Suprapubic skin (tissue), 4 donors: Measurements from ENCODE around the gene PIK3R5. TPM values are rescaled to one million over a fixed set of nuclear protein-coding genes. Genes with fewer than 3 reads are reported as not detected.
A peak's percentile ranks its signal among the peaks of the same experiment; 100 is the strongest.

Experiments
- DNase-seq, 2 donors: peaks; one replicate each; pipeline ENCODE4 v3.0.0-alpha.2; 2019; ENCODE audit warnings: low spot score in 2 of 2
- H3K27ac ChIP-seq: fragments of 200-600 bp; sonication (generic); one replicate; pipeline ENCODE4 v1.5.1; 2019
- H3K27me3 ChIP-seq: fragments of 200-600 bp; sonication (generic); one replicate; pipeline ENCODE4 v1.5.1; 2019
- H3K36me3 ChIP-seq: fragments of 200-600 bp; sonication (generic); one replicate; pipeline ENCODE4 v1.5.1; 2019
- H3K4me1 ChIP-seq: fragments of 200-600 bp; sonication (generic); one replicate; pipeline ENCODE4 v1.5.1; 2019
- H3K4me3 ChIP-seq: fragments of 200-600 bp; sonication (generic); one replicate; pipeline ENCODE4 v1.5.1; 2019; ENCODE audit warnings: mild to moderate bottlenecking
- H3K9me3 ChIP-seq: fragments of 200-600 bp; sonication (generic); one replicate; pipeline ENCODE4 v1.5.1; 2019
- EP300 ChIP-seq: sonication (generic); formaldehyde crosslinking; IDR thresholded peaks from one replicate; pipeline ENCODE4 v1.6.1; 2017; ENCODE audit warnings: antibody characterized with exemption
- POLR2A ChIP-seq, 2 donors: fragments of 450-650 bp; IDR thresholded peaks; one replicate each; pipeline ENCODE4 v1.6.1; 2017; ENCODE audit warnings: antibody characterized with exemption in 2 of 2, mild to moderate bottlenecking in 2 of 2, moderate library complexity in 2 of 2
- POLR2AphosphoS5 ChIP-seq, 3 donors: sonication (generic); formaldehyde crosslinking; IDR thresholded peaks; one replicate each; pipeline ENCODE4 v1.6.1; 2017; ENCODE audit warnings: antibody characterized with exemption in 3 of 3
- WGBS: methylation state at CpG from one replicate; pipeline ENCODE4 v1.1.5; 2018; 5-methylcytosine and 5-hydroxymethylcytosine counted together
- total RNA-seq, 4 donors: library from RNA; depleted of rRNA; stranded (reverse); fragments of >200 nt; gene quantifications; one replicate each; pipeline ENCODE4 v1.1.0, GENCODE V29; 2016
- TF ChIP-seq, protein P1 (sequence below), 2 donors: fragments of 200-600 bp in 1 of 2; fragments of 450-650 bp in 1 of 2; sonication (generic) in 1 of 2; IDR thresholded peaks; one replicate each; pipeline ENCODE4 v1.5.1; 2016 to 2019; ENCODE audit warnings: antibody characterized with exemption in 2 of 2, mild to moderate bottlenecking in 1 of 2, moderate library complexity in 1 of 2

Gene PIK3R5
- total RNA-seq, 4 donors from 2014 or later, result 3.6 to 13.5 (median 5.0) TPM

DNA sequence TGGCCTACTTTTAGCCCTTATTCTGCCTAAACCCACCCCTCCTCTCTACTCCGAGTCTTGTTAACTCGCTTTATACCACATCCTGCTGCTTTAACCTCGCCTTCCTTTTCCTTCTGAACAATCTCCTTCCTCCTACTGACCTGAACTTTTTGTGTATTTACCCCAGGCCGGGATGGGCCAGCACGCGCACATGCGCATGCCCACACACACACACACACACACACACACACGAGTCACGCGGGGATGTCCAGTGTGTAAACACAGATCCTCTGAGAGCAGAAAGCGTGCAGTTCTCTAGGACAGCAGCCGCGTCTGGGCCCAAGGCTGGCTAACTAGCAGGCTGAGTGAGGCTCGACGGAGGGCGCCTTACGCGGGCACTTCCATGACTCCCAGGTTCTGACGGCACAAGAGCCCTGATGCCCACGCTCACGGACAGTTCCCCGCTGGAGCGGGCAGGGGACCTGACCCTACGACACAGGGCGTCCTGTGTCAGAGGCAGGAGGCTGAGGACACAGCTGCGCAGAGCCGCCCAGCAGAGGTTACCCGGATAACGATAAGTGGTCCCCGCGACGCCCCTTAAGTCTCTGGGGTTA is 610 bp downstream of the PIK3R5 start:
- peaks cover 8% of the 10 kb centered on the region for H3K4me1 ChIP-seq
- H3K36me3 ChIP-seq, result no peaks in the 10 kb centered on the region
- TF ChIP-seq, protein P1, sequence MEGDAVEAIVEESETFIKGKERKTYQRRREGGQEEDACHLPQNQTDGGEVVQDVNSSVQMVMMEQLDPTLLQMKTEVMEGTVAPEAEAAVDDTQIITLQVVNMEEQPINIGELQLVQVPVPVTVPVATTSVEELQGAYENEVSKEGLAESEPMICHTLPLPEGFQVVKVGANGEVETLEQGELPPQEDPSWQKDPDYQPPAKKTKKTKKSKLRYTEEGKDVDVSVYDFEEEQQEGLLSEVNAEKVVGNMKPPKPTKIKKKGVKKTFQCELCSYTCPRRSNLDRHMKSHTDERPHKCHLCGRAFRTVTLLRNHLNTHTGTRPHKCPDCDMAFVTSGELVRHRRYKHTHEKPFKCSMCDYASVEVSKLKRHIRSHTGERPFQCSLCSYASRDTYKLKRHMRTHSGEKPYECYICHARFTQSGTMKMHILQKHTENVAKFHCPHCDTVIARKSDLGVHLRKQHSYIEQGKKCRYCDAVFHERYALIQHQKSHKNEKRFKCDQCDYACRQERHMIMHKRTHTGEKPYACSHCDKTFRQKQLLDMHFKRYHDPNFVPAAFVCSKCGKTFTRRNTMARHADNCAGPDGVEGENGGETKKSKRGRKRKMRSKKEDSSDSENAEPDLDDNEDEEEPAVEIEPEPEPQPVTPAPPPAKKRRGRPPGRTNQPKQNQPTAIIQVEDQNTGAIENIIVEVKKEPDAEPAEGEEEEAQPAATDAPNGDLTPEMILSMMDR (IDR thresholded peaks at IDR 0.05), result no peak
- no peak for TF ChIP-seq POLR2A (IDR thresholded peaks at IDR 0.05)
- no peak for TF ChIP-seq POLR2AphosphoS5 (IDR thresholded peaks at IDR 0.05)
- no peak for TF ChIP-seq EP300
- H3K27me3 ChIP-seq, result peaks cover 48% of the 10 kb centered on the region
- H3K9me3 ChIP-seq, result no peaks in the 10 kb centered on the region
- H3K4me3 ChIP-seq, result peak overlapping the region; percentile 47
- WGBS, result 56% methylated on average over 25 of the region's 32 CpGs
- peak overlapping the region; percentile 64 for H3K27ac ChIP-seq
- no peak for DNase-seq

DNA sequence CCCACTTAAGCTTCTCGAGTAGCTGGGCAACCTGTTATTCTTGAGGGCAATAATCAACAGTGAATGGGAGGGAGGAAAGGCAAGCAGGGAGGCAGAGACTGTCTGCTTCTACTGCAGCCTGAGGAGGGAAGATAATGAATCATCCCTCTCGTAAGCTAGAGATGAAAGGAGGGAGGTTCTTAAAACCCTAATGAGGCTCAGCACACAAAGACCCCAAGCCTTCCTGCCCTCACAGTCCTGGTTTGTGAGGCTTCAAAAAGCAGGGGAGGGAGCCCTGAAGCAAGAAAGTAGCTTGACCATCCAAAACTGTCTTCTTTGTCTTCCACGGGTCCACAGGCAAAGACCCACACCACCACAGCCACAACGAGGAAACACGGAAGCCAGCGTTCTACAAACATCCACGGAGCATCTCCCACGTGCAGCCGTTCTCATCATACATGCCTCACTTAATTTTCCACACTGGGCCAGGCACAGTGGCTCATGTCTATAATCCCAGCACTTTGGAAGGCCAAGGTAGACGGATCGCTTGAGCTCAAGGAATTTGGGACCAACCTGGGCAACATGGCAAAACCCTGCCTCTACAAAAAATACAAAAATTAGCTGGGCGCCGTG is 1.8 kb downstream of the PIK3R5 start:
- peaks cover 48% of the 10 kb centered on the region for H3K27me3 ChIP-seq
- H3K27ac ChIP-seq, result no peak overlapping the region
- TF ChIP-seq POLR2A (IDR thresholded peaks at IDR 0.05) (no peak), POLR2AphosphoS5 (IDR thresholded peaks at IDR 0.05) (no peak)
- H3K4me3 ChIP-seq, result peak overlapping the region; percentile 47
- DNase-seq, result peak in 1 of 2 donors; percentile 25
- no peaks in the 10 kb centered on the region for H3K9me3 ChIP-seq
- no peaks in the 10 kb centered on the region for H3K36me3 ChIP-seq
- WGBS, result 71% methylated on average over 13 of the region's 13 CpGs
- H3K4me1 ChIP-seq, result peaks cover 8% of the 10 kb centered on the region

DNA sequence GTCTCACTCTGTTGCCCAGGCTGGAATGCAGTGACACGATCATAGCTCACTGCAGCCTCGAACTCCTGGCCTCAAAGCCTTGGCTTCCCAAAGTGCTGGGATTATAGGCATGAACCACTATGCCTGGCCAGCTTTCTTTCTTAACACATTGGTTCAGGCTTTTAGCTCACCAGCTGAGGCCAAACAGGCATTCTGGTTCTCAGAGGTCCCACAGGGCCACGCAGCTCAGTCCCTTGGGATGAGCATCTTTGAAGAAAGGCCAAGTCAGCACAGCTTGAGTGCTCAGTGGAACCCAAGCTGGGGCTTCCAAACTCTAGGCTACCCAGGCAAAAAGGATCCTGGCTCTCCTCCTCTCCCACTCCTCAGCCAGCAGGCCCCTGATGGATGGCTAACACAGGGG is 2.5 kb downstream of the PIK3R5 start:
- H3K9me3 ChIP-seq, result no peaks in the 10 kb centered on the region
- no peak overlapping the region for H3K4me3 ChIP-seq
- 95% methylated on average over 2 of the region's 3 CpGs for WGBS
- H3K27ac ChIP-seq, result no peak overlapping the region
- no peaks in the 10 kb centered on the region for H3K36me3 ChIP-seq
- no peak for TF ChIP-seq POLR2AphosphoS5 (IDR thresholded peaks at IDR 0.05)
- TF ChIP-seq POLR2A (IDR thresholded peaks at IDR 0.05), result no peak
- TF ChIP-seq, protein P1 (IDR thresholded peaks at IDR 0.05), result no peak
- TF ChIP-seq EP300, result no peak
- peaks cover 8% of the 10 kb centered on the region for H3K4me1 ChIP-seq
- DNase-seq, result peak in 1 of 2 donors; percentile 25
- peaks cover 48% of the 10 kb centered on the region for H3K27me3 ChIP-seq

GRCh38 chr17:8961829-8962228 is 3.7 kb downstream of the PIK3R5 start:
- Histone ChIP-seq H3K27me3 (peaks cover 48% of the 10 kb centered on the region), H3K9me3 (no peaks in the 10 kb centered on the region), H3K4me3 (no peak overlapping the region), H3K27ac (no peak overlapping the region), H3K4me1 (peaks cover 8% of the 10 kb centered on the region), H3K36me3 (no peaks in the 10 kb centered on the region)
- WGBS, result 92% methylated on average over 5 of the region's 5 CpGs
- no peak for TF ChIP-seq POLR2A (IDR thresholded peaks at IDR 0.05)
- peak in 1 of 2 donors; percentile 4 for DNase-seq

DNA sequence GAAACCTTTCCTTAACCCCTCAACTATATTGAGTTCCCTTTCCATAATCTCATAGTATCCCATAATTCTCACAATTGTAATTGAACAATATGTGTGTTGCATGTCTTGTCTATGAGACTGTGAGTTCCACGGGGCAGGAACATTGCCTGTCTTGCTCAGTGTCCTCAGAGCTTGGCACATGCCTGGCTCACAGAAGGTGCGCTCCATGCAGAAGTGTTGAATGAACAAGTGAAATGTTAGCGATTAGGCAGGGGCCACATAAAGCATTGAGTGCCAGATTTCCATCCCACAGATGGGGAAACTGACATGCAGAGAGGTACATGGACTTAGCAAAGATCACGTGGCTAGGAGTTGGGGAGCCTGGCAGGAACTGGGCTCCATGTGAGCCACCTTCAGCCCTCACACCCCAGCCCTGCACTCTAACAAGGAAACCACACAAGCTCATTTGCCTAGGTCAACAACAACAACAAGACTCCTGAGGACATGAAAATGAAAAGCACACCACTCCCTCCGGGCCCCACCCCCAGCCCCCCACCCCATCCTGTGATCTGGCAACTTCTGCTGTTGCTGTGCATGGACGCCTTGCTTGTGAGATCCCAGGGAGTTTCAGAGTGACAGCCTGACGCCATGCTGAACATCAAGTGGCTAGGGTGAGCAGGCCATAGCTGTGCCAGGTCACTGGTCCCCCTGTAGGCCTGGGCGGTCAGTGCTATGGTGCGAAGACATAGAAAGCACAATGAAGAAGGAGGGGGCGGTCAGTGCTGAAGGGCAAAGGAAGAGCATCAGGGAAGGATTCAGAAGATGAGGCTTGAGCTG is 5.0 kb downstream of the PIK3R5 start:
- peaks cover 38% of the 10 kb centered on the region for H3K27me3 ChIP-seq
- TF ChIP-seq, protein P1 (IDR thresholded peaks at IDR 0.05), result no peak
- TF ChIP-seq POLR2A (IDR thresholded peaks at IDR 0.05) (no peak), EP300 (no peak), POLR2AphosphoS5 (IDR thresholded peaks at IDR 0.05) (no peak)
- H3K36me3 ChIP-seq, result no peaks in the 10 kb centered on the region
- no peak overlapping the region for H3K4me3 ChIP-seq
- WGBS, result 72% methylated on average over 10 of the region's 10 CpGs
- no peak overlapping the region for H3K27ac ChIP-seq
- no peaks in the 10 kb centered on the region for H3K9me3 ChIP-seq
- peak in 1 of 2 donors; percentile 26 for DNase-seq
- peaks cover 4% of the 10 kb centered on the region for H3K4me1 ChIP-seq
